CD8-positive, alpha-beta memory T cell (primary cell): Measurements from ENCODE around the gene MRPL10. TPM values are rescaled to one million over a fixed set of nuclear protein-coding genes. Genes with fewer than 3 reads are reported as not detected.

ENCODE experiments used
- CTCF ChIA-PET: fragments of 350-600 bp; sonication (Branson Sonifier 250); formaldehyde crosslinking; loops from one replicate; lab custom pipeline; 2021; ENCODE audit warnings: antibody characterized with exemption; lab: Charles Lee
- POLR2A ChIA-PET: fragments of 350-600 bp; sonication (Branson Sonifier 250); formaldehyde crosslinking; loops from one replicate; lab custom pipeline; 2021; ENCODE audit warnings: antibody characterized with exemption; lab: Charles Lee
- DNase-seq, 5 donors: peaks; one replicate each; pipeline versions ENCODE4 v3.0.0 to v3.0.0-alpha.2; 2020 to 2022; ENCODE audit warnings: mixed read lengths in 1 of 5
- H3K27ac ChIP-seq: one replicate; pipeline ENCODE4 v1.7.0; 2013; ENCODE audit warnings: low read depth, mild to moderate bottlenecking, low read length, moderate library complexity
- H3K27me3 ChIP-seq: 2 replicates; pipeline ENCODE4 v1.7.0; 2013; ENCODE audit warnings: low read length, mild to moderate bottlenecking; ENCODE audit not compliant: insufficient read depth, poor library complexity, severe bottlenecking
- H3K36me3 ChIP-seq: 2 replicates; pipeline ENCODE4 v1.7.0; 2013; ENCODE audit warnings: mild to moderate bottlenecking, low read length, moderate library complexity; ENCODE audit not compliant: insufficient read depth
- H3K4me1 ChIP-seq: 2 replicates; pipeline ENCODE4 v1.7.0; 2013; ENCODE audit warnings: mild to moderate bottlenecking, low read length, moderate library complexity; ENCODE audit not compliant: insufficient read depth
- H3K4me3 ChIP-seq: 2 replicates; pipeline ENCODE4 v1.7.0; 2013; ENCODE audit warnings: mild to moderate bottlenecking, low read length
- H3K9me3 ChIP-seq: 2 replicates; pipeline ENCODE4 v1.7.0; 2013; ENCODE audit warnings: mild to moderate bottlenecking, low read length
- H3K27ac Mint-ChIP-seq, 8 donors: one replicate each; pipeline ENCODE4 v1.8.0; 2020 to 2021; ENCODE audit warnings: mixed read lengths in 8 of 8, mild to moderate bottlenecking in 6 of 8, inconsistent platforms in 3 of 8, moderate library complexity in 3 of 8
- H3K27me3 Mint-ChIP-seq, 2 donors: one replicate each; pipeline ENCODE4 v1.8.0; 2020 to 2021; ENCODE audit warnings: mixed read lengths in 2 of 2, mild to moderate bottlenecking in 1 of 2, moderate library complexity in 1 of 2
- H3K36me3 Mint-ChIP-seq, 3 donors: one replicate each; pipeline ENCODE4 v1.8.0; 2020 to 2021; ENCODE audit warnings: mixed read lengths in 3 of 3, inconsistent platforms in 1 of 3, mild to moderate bottlenecking in 1 of 3
- H3K4me1 Mint-ChIP-seq, 3 donors: one replicate each; pipeline ENCODE4 v1.8.0; 2020 to 2021; ENCODE audit warnings: mixed read lengths in 3 of 3, inconsistent platforms in 1 of 3, mild to moderate bottlenecking in 1 of 3
- H3K4me3 Mint-ChIP-seq, 7 donors: one replicate each; pipeline ENCODE4 v1.8.0; 2020 to 2021; ENCODE audit warnings: mixed read lengths in 7 of 7, mild to moderate bottlenecking in 6 of 7, moderate library complexity in 4 of 7, inconsistent platforms in 2 of 7
- H3K9me3 Mint-ChIP-seq, 5 donors: one replicate each; pipeline ENCODE4 v1.8.0; 2020 to 2022; ENCODE audit warnings: mixed read lengths in 5 of 5, mild to moderate bottlenecking in 3 of 5, moderate library complexity in 2 of 5, inconsistent platforms in 1 of 5
- polyA plus RNA-seq: library from polyadenylated mRNA; unstranded; fragments of 300-500 nt; fragmentation: Illumina TruSeq; gene quantifications from one replicate; pipeline ENCODE4 v1.2.3, GENCODE V29; 2021
- total RNA-seq, 2 experiments: library from RNA; stranded (reverse); gene quantifications; one replicate each; pipeline ENCODE4 v1.2.3, GENCODE V29; 2021

The MRPL10 gene
- total and polyA plus RNA-seq, 3 experiments from 2014 or later: 59.8 to 67.7 (median 67.0) TPM

DNA sequence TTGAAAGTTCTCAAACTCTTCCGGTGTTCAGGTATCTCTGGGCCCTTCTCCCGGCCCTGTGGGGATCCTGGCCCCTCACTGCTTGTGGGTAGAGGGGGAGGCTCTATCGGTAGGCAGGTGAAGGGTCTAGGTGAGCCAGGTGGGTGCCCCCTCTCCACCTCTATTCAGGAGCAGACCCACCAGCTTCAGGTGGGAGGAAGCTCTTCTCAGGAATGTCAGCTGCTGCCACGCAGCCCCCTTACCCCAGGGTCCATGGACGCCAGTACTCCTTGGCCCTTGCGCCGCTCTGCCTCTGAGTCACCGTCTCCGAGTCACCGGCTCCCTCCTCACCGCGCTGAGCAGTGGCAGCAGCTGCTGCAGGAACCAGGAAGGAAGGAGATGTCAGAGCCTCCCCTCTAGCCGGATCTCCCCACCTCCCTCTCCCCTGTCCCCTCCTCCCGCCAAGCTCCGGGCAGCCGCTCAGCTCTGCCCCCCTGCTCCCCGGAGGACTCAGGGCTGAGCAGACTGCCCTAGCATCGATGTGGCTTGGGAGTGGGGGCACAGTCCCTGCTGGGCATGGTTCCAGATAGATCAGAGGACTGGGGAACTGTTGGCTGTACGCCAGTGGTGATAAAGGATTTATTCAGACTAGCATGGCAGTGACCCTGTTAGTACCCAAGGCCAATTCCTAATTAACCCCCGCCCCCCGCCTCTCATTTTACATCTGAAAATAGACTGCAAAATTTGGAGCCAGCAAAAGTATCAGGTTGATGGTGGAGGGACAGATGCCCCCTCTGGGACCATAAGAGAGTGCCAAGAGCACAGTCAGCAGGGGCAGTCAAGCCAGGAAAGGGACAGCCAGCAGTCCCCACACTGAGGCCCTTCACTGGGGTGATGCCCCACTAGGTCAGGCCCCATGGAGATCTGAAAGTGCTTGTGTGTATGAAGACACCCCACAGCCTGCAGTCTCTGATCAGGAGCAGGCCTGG lies 9.6 kb downstream of the MRPL10 start, which contains the start of gene OSBPL7:
OSBPL7 (minus strand) TSS at position 371 of the 968 bp plus-strand sequence. CDS start 1,516 bp downstream, outside the sequence.
- H3K9me3 ChIP-seq: no peaks in the 10 kb centered on the region
- H3K4me3 ChIP-seq: peak within 1 kb of the TSS; percentile 93
- POLR2A ChIA-PET: interaction anchor here (0.6 to 1.6 kb wide), 4 partner anchors 9 to 171 kb away, joined by 4 to 16 read pairs (median 10); partner anchors contain the start of genes LRRC46, MRPL10 and SP2
- H3K9me3 Mint-ChIP-seq: no peaks in the 10 kb centered on the region
- peaks cover 25 to 45% (median 25%) of the 10 kb centered on the region in 3 donors for H3K4me1 Mint-ChIP-seq
- DNase-seq: peak; percentile 66 to 87 (median 74)
- H3K27me3 ChIP-seq: no peaks in the 10 kb centered on the region
- H3K4me3 Mint-ChIP-seq: peak within 1 kb of the TSS; percentile 88 to 98 (median 97)
- peaks cover 26% of the 10 kb centered on the region for H3K4me1 ChIP-seq
- H3K27me3 Mint-ChIP-seq: no peaks in the 10 kb centered on the region
- peaks cover 47% of the 10 kb centered on the region for H3K36me3 ChIP-seq
- H3K27ac Mint-ChIP-seq: peak within 1 kb of the TSS; percentile 88 to 98 (median 95)
- H3K27ac ChIP-seq: peak within 1 kb of the TSS; percentile 79
- H3K36me3 Mint-ChIP-seq: peaks cover 12 to 76% (median 15%) of the 10 kb centered on the region in 3 donors
- CTCF ChIA-PET: interaction anchor here (1.0 to 3.7 kb wide), 5 partner anchors 9 to 158 kb away, joined by 3 to 15 read pairs (median 4); partner anchors contain the start of genes CDK5RAP3, LRRC46, MRPL10 and SCRN2

- H3K36me3 ChIP-seq: peaks cover 47% of the 10 kb centered on the region
- H3K4me1 Mint-ChIP-seq: peaks cover 25 to 42% (median 25%) of the 10 kb centered on the region in 3 donors
- H3K9me3 ChIP-seq: no peaks in the 10 kb centered on the region
- H3K4me3 ChIP-seq: peak overlapping the region; percentile 93
- peaks cover 5 to 76% (median 10%) of the 10 kb centered on the region in 3 donors for H3K36me3 Mint-ChIP-seq
- ChIA-PET CTCF (interaction anchor here (1.0 to 3.7 kb wide), 4 partner anchors 10 to 157 kb away, joined by 3 to 15 read pairs (median 9); partner anchors contain the start of genes CDK5RAP3, LRRC46, MRPL10 and SCRN2), POLR2A (interaction anchor here (0.6 to 1.6 kb wide), 3 partner anchors 10 to 89 kb away, joined by 8 to 16 read pairs (median 13); partner anchors contain the start of genes LRRC46, MRPL10 and SP2)
- no peak for DNase-seq
- peaks cover 26% of the 10 kb centered on the region for H3K4me1 ChIP-seq
- peak overlapping the region; percentile 88 to 98 (median 95) for H3K27ac Mint-ChIP-seq
- peak overlapping the region; percentile 88 to 98 (median 97) for H3K4me3 Mint-ChIP-seq
- H3K27me3 Mint-ChIP-seq: no peaks in the 10 kb centered on the region
- no peaks in the 10 kb centered on the region for H3K9me3 Mint-ChIP-seq
- H3K27me3 ChIP-seq: no peaks in the 10 kb centered on the region
- H3K27ac ChIP-seq: peak overlapping the region; percentile 79
These were observed 10.3 kb downstream of the MRPL10 start for GRCh38 chr17:47821031-47821423.

GRCh38 chr17:47820033-47820789 lies 11.1 kb downstream of the MRPL10 start:
- ChIA-PET POLR2A (no interaction called here), CTCF (interaction anchor here (3.7 kb wide), 1 partner anchor 11 kb away, joined by 15 read pairs; the partner anchor contains the start of genes LRRC46 and MRPL10)
- Histone ChIP-seq H3K27ac (peak overlapping the region; percentile 79), H3K4me1 (peaks cover 26% of the 10 kb centered on the region), H3K27me3 (no peaks in the 10 kb centered on the region), H3K9me3 (no peaks in the 10 kb centered on the region), H3K4me3 (no peak overlapping the region), H3K36me3 (peaks cover 48% of the 10 kb centered on the region)
- Mint-ChIP-seq H3K4me1 (peaks cover 23 to 39% (median 25%) of the 10 kb centered on the region in 3 donors), H3K4me3 (peak overlapping the region; percentile 88 to 98 (median 97)), H3K27me3 (no peaks in the 10 kb centered on the region), H3K9me3 (no peaks in the 10 kb centered on the region), H3K36me3 (peaks cover 3 to 78% (median 8%) of the 10 kb centered on the region in 3 donors), H3K27ac (peak overlapping the region; percentile 88 to 98 (median 95))
- no peak for DNase-seq

DNA sequence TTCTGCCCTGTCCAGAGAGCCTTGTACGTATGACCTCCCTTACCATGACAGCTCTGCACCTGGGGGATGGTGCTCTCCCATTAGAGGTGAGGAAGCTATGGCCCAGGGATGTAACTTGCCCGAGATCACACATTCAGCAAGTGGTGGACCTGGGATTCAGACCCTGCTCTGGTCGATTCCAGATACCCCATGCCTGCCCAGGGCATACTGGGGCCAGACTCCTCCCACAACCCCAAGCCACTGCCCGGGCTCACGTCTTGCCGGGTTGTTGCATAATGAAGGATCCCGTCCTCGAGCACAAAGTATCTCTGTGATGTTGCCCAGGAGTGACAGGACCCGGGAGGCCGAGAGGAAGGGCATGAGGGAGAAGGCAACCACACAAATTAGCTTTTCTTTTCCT lies 11.9 kb downstream of the MRPL10 start:
- H3K36me3 ChIP-seq: peaks cover 48% of the 10 kb centered on the region
- Mint-ChIP-seq H3K27ac (peak overlapping the region in 3 of 8 donors; percentile 52 to 66 (median 54)), H3K4me1 (peaks cover 23 to 38% (median 25%) of the 10 kb centered on the region in 3 donors), H3K36me3 (peaks cover 3 to 81% (median 8%) of the 10 kb centered on the region in 3 donors), H3K9me3 (no peaks in the 10 kb centered on the region), H3K4me3 (peak overlapping the region in 6 of 7 donors; percentile 6 to 65 (median 30)), H3K27me3 (no peaks in the 10 kb centered on the region)
- no peak overlapping the region for H3K4me3 ChIP-seq
- no peak overlapping the region for H3K27ac ChIP-seq
- no peak for DNase-seq
- POLR2A ChIA-PET: no interaction called here
- no peaks in the 10 kb centered on the region for H3K27me3 ChIP-seq
- CTCF ChIA-PET: no interaction called here
- H3K9me3 ChIP-seq: no peaks in the 10 kb centered on the region
- peaks cover 26% of the 10 kb centered on the region for H3K4me1 ChIP-seq

- peak in 1 of 5 donors; percentile 37 for DNase-seq
- Mint-ChIP-seq H3K9me3 (no peaks in the 10 kb centered on the region), H3K36me3 (peaks cover 3 to 76% (median 6%) of the 10 kb centered on the region in 3 donors), H3K4me3 (peak overlapping the region in 1 of 7 donors; percentile 27), H3K27ac (peak overlapping the region in 2 of 8 donors; percentile 72 to 77), H3K27me3 (no peaks in the 10 kb centered on the region), H3K4me1 (peaks cover 22 to 35% (median 25%) of the 10 kb centered on the region in 3 donors)
- H3K27ac ChIP-seq: no peak overlapping the region
- no peak overlapping the region for H3K4me3 ChIP-seq
- H3K4me1 ChIP-seq: peaks cover 26% of the 10 kb centered on the region
- ChIA-PET CTCF (no interaction called here), POLR2A (no interaction called here)
- H3K9me3 ChIP-seq: no peaks in the 10 kb centered on the region
- H3K36me3 ChIP-seq: peaks cover 45% of the 10 kb centered on the region
- no peaks in the 10 kb centered on the region for H3K27me3 ChIP-seq
These were observed 13.2 kb downstream of the MRPL10 start for GRCh38 chr17:47818002-47818695.

- ChIA-PET POLR2A (no interaction called here), CTCF (interaction anchor here (0.8 kb wide), 1 partner anchor 13 kb away, joined by 3 read pairs; no protein-coding TSS in a partner anchor)
- Mint-ChIP-seq H3K36me3 (peaks cover 3 to 85% (median 9%) of the 10 kb centered on the region in 3 donors), H3K27me3 (no peaks in the 10 kb centered on the region), H3K9me3 (no peaks in the 10 kb centered on the region), H3K4me1 (peaks cover 17 to 36% (median 22%) of the 10 kb centered on the region in 3 donors), H3K27ac (peak overlapping the region in 1 of 8 donors; percentile 93), H3K4me3 (no peak overlapping the region)
- Histone ChIP-seq H3K9me3 (no peaks in the 10 kb centered on the region), H3K36me3 (peaks cover 45% of the 10 kb centered on the region), H3K27me3 (no peaks in the 10 kb centered on the region), H3K4me3 (no peak overlapping the region), H3K4me1 (peaks cover 18% of the 10 kb centered on the region), H3K27ac (no peak overlapping the region)
- DNase-seq: peak in 1 of 5 donors; percentile 30
These were observed 14.4 kb downstream of the MRPL10 start for GRCh38 chr17:47816947-47817346.
